H1 (cell line): ENCODE results near the gene IL13RA1. TPM values are rescaled to one million over a fixed set of nuclear protein-coding genes. Genes with fewer than 3 reads are reported as not detected.

ENCODE experiments used
- CTCF ChIA-PET: fragments of 300-600 bp; sonication (Branson Sonifier 250); formaldehyde crosslinking; loops from one replicate; lab custom pipeline; 2021; ENCODE audit not compliant: partially characterized antibody; lab: Charles Lee
- POLR2A ChIA-PET: fragments of 300-600 bp; sonication (Branson Sonifier 250); formaldehyde crosslinking; loops from one replicate; lab custom pipeline; 2021; ENCODE audit warnings: inconsistent platforms; ENCODE audit not compliant: partially characterized antibody; lab: Charles Lee
- DNase-seq, 2 experiments: peaks; one replicate each; pipeline versions ENCODE4 v3.0.0 to v3.0.0-alpha.2; 2010 to 2022; ENCODE audit warnings: low spot score in 2 of 2, low read depth in 1 of 2, mixed read lengths in 1 of 2
- FAIRE-seq: peaks from 2 replicates; lab custom pipeline; 2011; peaks lifted over from hg19 to GRCh38; lab: Jason Lieb, UNC
- H2AFZ ChIP-seq: 2 replicates; pipeline ENCODE4 v1.8.1; 2012; ENCODE audit warnings: low read length, inconsistent platforms
- H2AK5ac ChIP-seq: 2 replicates; pipeline ENCODE4 v1.6.1; 2013; ENCODE audit warnings: low read depth, low read length
- H2BK120ac ChIP-seq: replicated peaks from 2 replicates; pipeline ENCODE3; 2013; ENCODE audit warnings: low read depth, low read length, inconsistent platforms
- H2BK12ac ChIP-seq: 2 replicates; pipeline ENCODE4 v1.6.1; 2013; ENCODE audit warnings: low read depth, low read length
- H2BK15ac ChIP-seq: 2 replicates; pipeline ENCODE4 v1.6.1; 2013; ENCODE audit warnings: low read length
- H2BK20ac ChIP-seq: 2 replicates; pipeline ENCODE4 v1.6.1; 2013; ENCODE audit warnings: low read length
- H2BK5ac ChIP-seq: 2 replicates; pipeline ENCODE4 v1.6.1; 2013; ENCODE audit warnings: low read depth, low read length
- H3K14ac ChIP-seq: 2 replicates; pipeline ENCODE4 v1.6.1; 2013; ENCODE audit warnings: inconsistent platforms; ENCODE audit not compliant: insufficient read length
- H3K18ac ChIP-seq: 2 replicates; pipeline ENCODE4 v1.6.1; 2013; ENCODE audit warnings: low read length; ENCODE audit errors: extremely low read depth
- H3K23ac ChIP-seq: 2 replicates; pipeline ENCODE4 v1.6.1; 2013; ENCODE audit warnings: inconsistent platforms; ENCODE audit not compliant: insufficient read length
- H3K23me2 ChIP-seq: 2 replicates; pipeline ENCODE4 v1.6.1; 2013; ENCODE audit warnings: low read depth, low read length
- H3K27ac ChIP-seq: 2 replicates; pipeline ENCODE4 v1.6.1; 2011; ENCODE audit warnings: low read depth, low read length, inconsistent platforms
- H3K27me3 ChIP-seq, 4 experiments: replicated peaks in 1 of 4; 1 replicate in 1 of 4; 2 replicates in 3 of 4; pipeline versions ENCODE4 v1.6.1 to v1.8.1; 2011 to 2013; ENCODE audit warnings: low read length in 3 of 4, mild to moderate bottlenecking in 3 of 4, inconsistent platforms in 2 of 4, mixed read lengths in 2 of 4, moderate library complexity in 1 of 4; ENCODE audit not compliant: control insufficient read depth in 3 of 4, insufficient read depth in 3 of 4; ENCODE audit errors: extremely low read depth in 1 of 4
- H3K36me3 ChIP-seq, 4 experiments: 2 replicates each; pipeline versions ENCODE4 v1.6.1 to v1.8.1; 2011 to 2013; ENCODE audit warnings: mild to moderate bottlenecking in 4 of 4, low read length in 3 of 4, moderate library complexity in 2 of 4, control low read depth in 1 of 4, inconsistent platforms in 1 of 4; ENCODE audit not compliant: insufficient read depth in 4 of 4, control insufficient read depth in 2 of 4
- H3K4ac ChIP-seq: replicated peaks from 2 replicates; pipeline ENCODE3; 2013; ENCODE audit warnings: low read length, low read depth, mixed read lengths, inconsistent platforms; ENCODE audit not compliant: insufficient read length
- H3K4me1 ChIP-seq, 4 experiments: replicated peaks in 1 of 4; 1 replicate in 1 of 4; 2 replicates in 3 of 4; pipeline versions ENCODE4 v1.6.1 to v1.8.1; 2011 to 2013; ENCODE audit warnings: low read length in 3 of 4, inconsistent platforms in 2 of 4, mixed read lengths in 1 of 4; ENCODE audit not compliant: insufficient read depth in 4 of 4, control insufficient read depth in 3 of 4
- H3K4me2 ChIP-seq, 2 experiments: 2 replicates each; pipeline versions ENCODE4 v1.6.1 to v1.8.1; 2011 to 2013; ENCODE audit warnings: low read depth in 2 of 2, low read length in 2 of 2, control low read depth in 1 of 2, inconsistent platforms in 1 of 2, mild to moderate bottlenecking in 1 of 2; ENCODE audit not compliant: insufficient read depth in 1 of 2
- H3K4me3 ChIP-seq, 4 experiments: fragments of 200-600, 300-600 bp in 1 of 4; sonication (generic), shearing (Covaris generic), sonication (Bioruptor Twin) in 1 of 4; 2 replicates each; pipeline versions ENCODE4 v1.5.1 to v1.8.1; 2011 to 2016; ENCODE audit warnings: low read length in 4 of 4, low read depth in 3 of 4, control low read depth in 2 of 4, inconsistent platforms in 2 of 4, mild to moderate bottlenecking in 2 of 4, mixed read lengths in 1 of 4, moderate library complexity in 1 of 4; ENCODE audit not compliant: insufficient read depth in 2 of 4; ENCODE audit errors: extremely low read depth in 1 of 4
- H3K56ac ChIP-seq: replicated peaks from 2 replicates; pipeline ENCODE3; 2013; ENCODE audit warnings: low read depth, mild to moderate bottlenecking, mixed read lengths, low read length, inconsistent platforms; ENCODE audit not compliant: insufficient read length
- H3K79me1 ChIP-seq: 2 replicates; pipeline ENCODE4 v1.6.1; 2013; ENCODE audit warnings: low read depth, low read length, control low read depth
- H3K79me2 ChIP-seq, 2 experiments: 2 replicates each; pipeline versions ENCODE4 v1.6.1 to v1.8.1; 2012 to 2013; ENCODE audit warnings: low read length in 2 of 2, mild to moderate bottlenecking in 2 of 2, inconsistent platforms in 1 of 2; ENCODE audit not compliant: insufficient read depth in 2 of 2, control insufficient read depth in 1 of 2
- H3K9ac ChIP-seq, 4 experiments: replicated peaks in 1 of 4; 1 replicate in 1 of 4; 2 replicates in 3 of 4; pipeline versions ENCODE4 v1.6.1 to v1.8.1; 2011 to 2013; ENCODE audit warnings: low read depth in 3 of 4, low read length in 3 of 4, control low read depth in 2 of 4, mild to moderate bottlenecking in 2 of 4, moderate library complexity in 2 of 4, inconsistent platforms in 1 of 4; ENCODE audit errors: extremely low read depth in 1 of 4
- H3K9me3 ChIP-seq, 2 experiments: 2 replicates each; pipeline versions ENCODE4 v1.6.1 to v1.8.1; 2012 to 2013; ENCODE audit warnings: mild to moderate bottlenecking in 2 of 2, moderate library complexity in 2 of 2, control low read depth in 1 of 2, inconsistent platforms in 1 of 2, low read depth in 1 of 2, low read length in 1 of 2, mixed read lengths in 1 of 2; ENCODE audit not compliant: insufficient read depth in 2 of 2
- H4K20me1 ChIP-seq, 2 experiments: replicated peaks in 1 of 2; 2 replicates each; pipeline versions ENCODE3 to v1.8.1; 2011 to 2013; ENCODE audit warnings: inconsistent platforms in 2 of 2, low read length in 2 of 2, mild to moderate bottlenecking in 1 of 2; ENCODE audit not compliant: insufficient read depth in 2 of 2, control insufficient read depth in 1 of 2
- H4K5ac ChIP-seq: 2 replicates; pipeline ENCODE4 v1.6.1; 2013; ENCODE audit warnings: low read length, low read depth, mixed read lengths, inconsistent platforms; ENCODE audit not compliant: insufficient read length
- H4K8ac ChIP-seq: 2 replicates; pipeline ENCODE4 v1.8.0; 2013; ENCODE audit warnings: mild to moderate bottlenecking, moderate library complexity, low read length, inconsistent platforms; ENCODE audit not compliant: insufficient read depth; ENCODE audit errors: extremely low read depth
- H4K91ac ChIP-seq: replicated peaks from 2 replicates; pipeline ENCODE3; 2013; ENCODE audit warnings: low read length, mixed read lengths, inconsistent platforms; ENCODE audit not compliant: insufficient read length
- ASH2L ChIP-seq: fragments of 200-600, 300-600 bp; sonication (generic); IDR thresholded peaks from one replicate; pipeline ENCODE4 v1.7.1; 2017; ENCODE audit warnings: low read length
- BACH1 ChIP-seq: IDR thresholded peaks from 2 replicates; pipeline ENCODE4 v1.6.1; 2012; ENCODE audit warnings: low read length, improper control_type of control experiment
- KDM1A ChIP-seq: fragments of 200-600, 300-600 bp; sonication (generic); IDR thresholded peaks from 2 replicates; pipeline ENCODE4 v1.7.1; 2016; ENCODE audit warnings: mild to moderate bottlenecking, low read length, borderline replicate concordance
- KDM4A ChIP-seq: IDR thresholded peaks from one replicate; pipeline ENCODE4 v1.7.1; 2012; ENCODE audit warnings: low read depth, mild to moderate bottlenecking, moderate library complexity, low read length, inconsistent platforms; ENCODE audit not compliant: severe bottlenecking
- RBBP5 ChIP-seq: IDR thresholded peaks from 2 replicates; pipeline ENCODE4 v1.7.1; 2012; ENCODE audit warnings: low read depth, mild to moderate bottlenecking, inconsistent platforms, low read length, moderate library complexity, borderline replicate concordance
- SIN3A ChIP-seq, 2 experiments: IDR thresholded peaks in 1 of 2; conservative IDR thresholded peaks in 1 of 2; 2 replicates each; pipeline ENCODE4 v1.6.1; 2011 to 2012; ENCODE audit warnings: low read length in 2 of 2, improper control_type of control experiment in 1 of 2, low read depth in 1 of 2, mild to moderate bottlenecking in 1 of 2
- SIRT6 ChIP-seq: IDR thresholded peaks from one replicate; pipeline ENCODE4 v1.7.1; 2012; ENCODE audit warnings: low read length, inconsistent platforms
- SIX5 ChIP-seq: IDR thresholded peaks from 2 replicates; pipeline ENCODE4 v1.6.1; 2011; ENCODE audit warnings: mild to moderate bottlenecking, low read depth, low read length
- SP2 ChIP-seq: IDR thresholded peaks from 2 replicates; pipeline ENCODE4 v1.6.1; 2012; ENCODE audit warnings: mild to moderate bottlenecking, low read length, inconsistent platforms
- TBP ChIP-seq: IDR thresholded peaks from 2 replicates; pipeline ENCODE4 v1.6.1; 2011; ENCODE audit warnings: low read depth, low read length, improper control_type of control experiment
- TCF12 ChIP-seq: IDR thresholded peaks from 2 replicates; pipeline ENCODE4 v1.6.1; 2011; ENCODE audit warnings: low read depth, mild to moderate bottlenecking, low read length
- WGBS, 2 experiments: shearing (Covaris generic) in 1 of 2; methylation state at CpG; one replicate each; pipeline versions ENCODE4 v1.1.6 to v1.1.7; 2013 to 2015; ENCODE audit warnings: low lambda C conversion rate in 2 of 2, mixed read lengths in 2 of 2, inconsistent platforms in 1 of 2, low coverage in 1 of 2, missing lambda C conversion rate in 1 of 2; ENCODE audit not compliant: insufficient replicate concordance in 2 of 2, insufficient coverage in 1 of 2, insufficient read length in 1 of 2; ENCODE audit errors: extremely low coverage in 1 of 2, missing lambda C conversion rate in 1 of 2; 5-methylcytosine and 5-hydroxymethylcytosine counted together
- polyA plus RNA-seq, 7 experiments: library from polyadenylated mRNA; depleted of rRNA in 3 of 7; stranded (reverse) in 5 of 7; unstranded in 2 of 7; fragments of >200 nt in 5 of 7; fragments of 200-250 nt in 2 of 7; gene quantifications; 1 replicate in 5 of 7; 2 replicates in 1 of 7; 4 replicates in 1 of 7; pipeline versions ENCODE4 v1.2.1 to v1.2.3, GENCODE V29; 2011 to 2013; ENCODE audit warnings: missing spikeins in 2 of 7, mixed read lengths in 2 of 7
- total RNA-seq: library from RNA; stranded (reverse); fragmentation: NEBNext Ultra II Directional; extraction: Animal tissue kit (Norgen Biotek cat#: 25700); gene quantifications from 2 replicates; pipeline ENCODE4 v1.2.1, GENCODE V29; 2021
- TF ChIP-seq, protein P1 (sequence below), 3 experiments: IDR thresholded peaks; 1 replicate in 2 of 3; 2 replicates in 1 of 3; pipeline versions ENCODE4 v1.5.1 to v1.6.1; 2011; ENCODE audit warnings: low read length in 3 of 3, mild to moderate bottlenecking in 3 of 3, inconsistent platforms in 2 of 3, low read depth in 1 of 3, moderate library complexity in 1 of 3; ENCODE audit not compliant: insufficient read depth in 1 of 3; ENCODE audit errors: control extremely low read depth in 1 of 3

Gene IL13RA1
- total and polyA plus RNA-seq, 2 of the 8 experiments (the other 6 are each of a cell fraction or from before 2014, with no cell fraction given), result 3.3 to 9.4 TPM

DNA sequence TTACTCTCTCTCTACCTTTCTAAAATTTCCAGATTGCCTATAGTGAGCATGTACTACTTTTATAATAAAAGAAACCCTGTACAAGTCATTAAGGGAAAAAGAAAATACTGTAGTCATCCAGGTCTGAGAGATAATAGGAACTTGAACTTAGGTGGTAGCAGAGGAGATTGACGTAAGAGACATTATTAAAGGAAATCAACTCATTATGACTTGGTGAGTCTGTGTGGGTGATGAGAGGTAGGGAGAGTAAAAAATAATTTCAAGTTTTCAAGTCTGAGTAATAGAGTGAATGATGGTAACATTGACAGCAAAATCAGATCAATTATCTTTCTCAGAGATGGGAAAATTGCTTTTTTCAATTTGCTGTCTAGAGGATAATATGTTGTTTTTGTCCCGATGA, 52.2 kb downstream of the IL13RA1 start:
- POLR2A ChIA-PET, result no interaction called here
- H2BK20ac ChIP-seq, result no peak overlapping the region
- H3K14ac ChIP-seq, result no peak overlapping the region
- no peak for DNase-seq
- H3K56ac ChIP-seq, result no peak overlapping the region
- no peak overlapping the region for H3K9ac ChIP-seq
- no peaks in the 10 kb centered on the region for H3K27me3 ChIP-seq
- no peaks in the 10 kb centered on the region for H3K4me1 ChIP-seq
- H3K36me3 ChIP-seq, result no peaks in the 10 kb centered on the region
- no peaks in the 10 kb centered on the region for H3K23me2 ChIP-seq
- no peak overlapping the region for H2BK5ac ChIP-seq
- CTCF ChIA-PET, result no interaction called here
- H2AFZ ChIP-seq, result no peak overlapping the region
- no peak overlapping the region for H4K5ac ChIP-seq
- WGBS, 2 experiments, result 100% methylated on average over 2 of the region's 2 CpGs; no CpG with 5 or more reads in 1 of the 2 experiments
- TF ChIP-seq SIX5 (no peak), RBBP5 (no peak), KDM1A (no peak), TBP (no peak), SP2 (no peak), SIN3A (conservative IDR thresholded peaks at IDR 0.05 in 1 of 2, IDR thresholded peaks at IDR 0.05 in 1 of 2; ENCODE audit: low read depth in 1 of 2, low read length in 2 of 2) (no peak), BACH1 (no peak), SIRT6 (no peak), KDM4A (no peak), TCF12 (no peak), ASH2L (no peak)
- TF ChIP-seq, protein P1, sequence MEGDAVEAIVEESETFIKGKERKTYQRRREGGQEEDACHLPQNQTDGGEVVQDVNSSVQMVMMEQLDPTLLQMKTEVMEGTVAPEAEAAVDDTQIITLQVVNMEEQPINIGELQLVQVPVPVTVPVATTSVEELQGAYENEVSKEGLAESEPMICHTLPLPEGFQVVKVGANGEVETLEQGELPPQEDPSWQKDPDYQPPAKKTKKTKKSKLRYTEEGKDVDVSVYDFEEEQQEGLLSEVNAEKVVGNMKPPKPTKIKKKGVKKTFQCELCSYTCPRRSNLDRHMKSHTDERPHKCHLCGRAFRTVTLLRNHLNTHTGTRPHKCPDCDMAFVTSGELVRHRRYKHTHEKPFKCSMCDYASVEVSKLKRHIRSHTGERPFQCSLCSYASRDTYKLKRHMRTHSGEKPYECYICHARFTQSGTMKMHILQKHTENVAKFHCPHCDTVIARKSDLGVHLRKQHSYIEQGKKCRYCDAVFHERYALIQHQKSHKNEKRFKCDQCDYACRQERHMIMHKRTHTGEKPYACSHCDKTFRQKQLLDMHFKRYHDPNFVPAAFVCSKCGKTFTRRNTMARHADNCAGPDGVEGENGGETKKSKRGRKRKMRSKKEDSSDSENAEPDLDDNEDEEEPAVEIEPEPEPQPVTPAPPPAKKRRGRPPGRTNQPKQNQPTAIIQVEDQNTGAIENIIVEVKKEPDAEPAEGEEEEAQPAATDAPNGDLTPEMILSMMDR (IDR thresholded peaks at IDR 0.05; ENCODE audit: control extremely low read depth in 1 of 3, insufficient read depth in 1 of 3, low read depth in 1 of 3, low read length in 3 of 3), result no peak
- no peak overlapping the region for H2AK5ac ChIP-seq
- H3K9me3 ChIP-seq, result no peaks in the 10 kb centered on the region
- H4K20me1 ChIP-seq, result no peaks in the 10 kb centered on the region
- H2BK15ac ChIP-seq, result no peak overlapping the region
- H2BK12ac ChIP-seq, result no peak overlapping the region
- H3K79me1 ChIP-seq, result no peaks in the 10 kb centered on the region
- no peak for FAIRE-seq
- no peak overlapping the region for H4K8ac ChIP-seq
- H2BK120ac ChIP-seq, result no peak overlapping the region
- no peak overlapping the region for H3K27ac ChIP-seq
- no peak overlapping the region for H3K4ac ChIP-seq
- H3K18ac ChIP-seq, result no peak overlapping the region
- H3K4me3 ChIP-seq, result no peak overlapping the region
- no peak overlapping the region for H4K91ac ChIP-seq
- no peak overlapping the region for H3K23ac ChIP-seq
- no peak overlapping the region for H3K4me2 ChIP-seq
- no peaks in the 10 kb centered on the region for H3K79me2 ChIP-seq
